HG03095 (cell line): ENCODE results near the gene AMMECR1L.
"Not testable (repeated sequence)": the region's sequence is repeated elsewhere in the genome, so short reads cannot be mapped to it uniquely, and the experiment has no call there.

ENCODE experiments used
- ATAC-seq: cut with Tn5 transposase; IDR thresholded peaks from one replicate; pipeline ENCODE4 v1.9.1; 2021; ENCODE audit warnings: moderate library complexity; ENCODE audit not compliant: unreplicated experiment

Gene AMMECR1L

DNA sequence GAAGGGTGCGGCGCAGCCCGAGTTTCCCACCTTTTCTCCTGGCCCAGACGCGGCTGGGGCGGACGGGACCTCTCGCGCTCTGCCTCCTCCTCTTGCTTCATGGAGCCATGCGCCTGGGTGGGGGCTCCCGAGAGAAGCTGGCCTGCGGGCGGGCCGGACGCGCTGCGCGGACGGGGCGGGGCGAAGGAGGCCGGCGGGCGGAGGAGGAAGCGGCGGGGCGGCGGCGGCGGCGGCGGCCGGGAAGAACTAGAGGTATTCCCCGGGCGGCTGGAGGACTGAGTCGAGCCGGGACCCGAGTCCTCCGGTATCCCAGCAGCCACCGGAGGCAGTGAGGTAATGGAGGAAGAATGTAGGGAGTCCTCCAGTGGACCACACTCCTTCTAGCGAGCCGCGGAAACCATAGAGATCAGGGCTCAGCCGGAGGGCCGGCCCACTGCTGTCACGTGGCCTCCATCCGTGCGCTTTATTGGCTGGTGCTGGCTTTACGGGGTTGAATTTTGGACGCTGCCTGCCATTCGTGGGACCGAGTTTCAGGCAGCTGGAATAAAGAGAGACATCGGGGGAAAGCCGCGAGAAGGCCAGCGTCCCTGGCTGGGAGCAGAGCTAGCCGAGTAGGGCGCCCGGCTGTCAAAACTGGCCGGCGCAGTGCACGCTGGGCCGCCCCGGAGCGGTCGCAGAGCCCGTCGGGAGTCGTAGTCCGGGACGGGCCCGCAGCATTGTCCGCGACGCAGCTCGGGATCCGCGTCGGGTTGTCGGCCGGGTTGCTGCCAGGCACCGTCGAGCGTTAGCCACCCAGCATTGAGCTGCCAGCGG is at the start of gene AMMECR1L:
TSS of gene AMMECR1L (minus strand) at position 177 of the 813 bp plus-strand sequence. CDS start 11,722 bp downstream, outside the sequence.
- ATAC-seq = peak; percentile 87

DNA sequence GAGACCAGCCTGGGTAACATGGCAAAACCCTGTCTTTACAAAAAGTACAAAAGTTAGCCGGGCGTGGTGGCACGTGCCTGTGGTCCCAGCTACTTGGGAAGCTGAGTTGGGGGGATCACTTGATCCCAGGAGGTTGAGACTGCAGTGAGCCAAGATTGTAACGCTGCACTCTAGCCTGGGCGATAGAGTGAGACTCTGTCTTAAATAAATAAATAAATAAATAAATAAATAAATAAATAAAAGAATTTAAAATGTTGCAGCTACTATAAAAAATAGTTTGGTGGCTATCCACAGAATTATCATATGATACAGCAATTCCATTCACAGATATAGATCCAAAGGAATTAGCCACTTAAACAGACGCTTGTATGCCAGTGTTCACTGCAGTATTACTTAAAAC is 49.6 kb upstream of the AMMECR1L start:
- no peak for ATAC-seq

DNA sequence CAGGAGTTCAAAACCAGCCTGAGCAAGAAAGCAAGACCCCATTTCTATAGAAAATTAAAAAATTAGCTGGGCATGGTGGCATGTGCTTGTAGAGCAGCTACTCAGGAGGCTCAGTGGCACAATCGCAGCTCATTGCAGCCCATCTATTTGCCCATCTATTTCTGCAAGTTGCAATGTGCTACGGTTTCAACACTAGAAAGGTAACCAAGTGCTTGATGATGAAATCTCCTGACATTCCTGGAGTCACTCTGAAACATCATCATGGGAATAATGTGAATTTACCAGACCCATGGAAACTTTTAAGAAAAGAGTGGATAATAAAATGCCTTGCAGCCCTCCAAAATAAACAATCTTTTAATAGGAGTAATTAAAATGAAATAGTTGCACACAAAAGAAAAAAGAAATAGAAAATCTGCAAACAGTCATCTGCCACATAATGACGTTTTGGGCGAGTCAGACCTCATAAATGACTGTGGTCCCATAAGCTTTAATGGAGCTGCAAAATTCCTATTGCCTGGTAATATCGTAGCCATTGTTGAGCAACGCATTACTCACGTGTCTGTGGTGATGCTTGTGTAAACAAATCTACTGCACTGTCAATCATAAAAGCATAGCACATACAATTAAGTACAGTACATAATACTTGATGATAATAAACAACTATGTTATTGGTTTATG is 46.6 kb upstream of the AMMECR1L start:
- ATAC-seq = no peak

DNA sequence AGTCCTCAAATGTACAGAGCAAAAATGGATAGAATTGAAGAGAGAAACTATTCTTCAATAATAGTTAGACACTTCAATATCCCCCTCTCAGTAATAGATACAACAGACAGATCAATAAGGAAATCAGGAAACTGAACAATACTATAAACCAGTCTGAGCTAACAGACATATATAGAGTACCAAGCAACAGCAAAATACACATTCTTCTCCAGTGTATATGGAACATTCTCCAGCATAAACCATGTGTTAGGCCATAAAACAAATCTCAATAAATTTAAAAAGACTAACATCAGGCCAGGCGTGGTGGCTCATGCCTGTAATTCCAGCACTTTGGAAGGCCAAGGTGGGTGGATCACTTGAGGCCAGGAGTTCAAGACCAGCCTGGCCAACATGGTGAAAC is 43.7 kb upstream of the AMMECR1L start:
- no peak for ATAC-seq

DNA sequence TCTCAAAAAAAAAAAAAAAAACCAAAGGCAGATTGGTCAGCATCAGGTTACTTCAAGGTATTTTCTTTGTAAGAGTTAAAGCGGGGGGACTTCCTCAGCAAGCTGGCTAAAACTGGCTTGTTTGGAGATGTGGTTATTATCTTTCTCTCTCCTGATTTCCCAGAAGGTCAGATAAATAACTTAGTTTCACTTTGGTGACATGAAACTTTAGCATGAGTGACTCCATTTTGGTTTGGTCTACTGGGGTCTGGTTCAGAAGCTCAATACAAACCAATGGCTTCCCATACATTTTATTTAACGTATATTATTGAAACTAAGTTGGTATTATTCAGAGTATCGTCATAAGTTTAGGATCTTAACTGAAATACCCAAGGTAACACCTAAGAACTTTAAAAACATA is 41.6 kb upstream of the AMMECR1L start:
- no peak for ATAC-seq

DNA sequence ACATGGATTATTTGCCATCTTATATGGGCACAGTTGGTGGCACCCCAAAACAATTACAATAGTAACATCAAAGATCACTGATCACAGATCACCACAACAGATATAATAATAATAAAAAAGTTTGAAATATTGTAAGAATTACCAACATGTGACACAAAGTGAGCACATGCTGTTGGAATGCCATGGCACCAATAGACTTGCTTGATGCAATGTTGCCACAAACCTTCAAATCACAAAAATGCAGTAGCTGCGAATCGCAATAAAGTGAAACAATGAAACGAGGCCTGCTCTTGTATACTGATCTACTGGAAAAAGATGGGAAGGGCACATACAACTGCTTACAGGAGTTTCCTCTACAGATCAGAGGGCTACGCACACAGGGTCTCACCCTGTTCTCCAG is 32.2 kb upstream of the AMMECR1L start:
- ATAC-seq = no peak

DNA sequence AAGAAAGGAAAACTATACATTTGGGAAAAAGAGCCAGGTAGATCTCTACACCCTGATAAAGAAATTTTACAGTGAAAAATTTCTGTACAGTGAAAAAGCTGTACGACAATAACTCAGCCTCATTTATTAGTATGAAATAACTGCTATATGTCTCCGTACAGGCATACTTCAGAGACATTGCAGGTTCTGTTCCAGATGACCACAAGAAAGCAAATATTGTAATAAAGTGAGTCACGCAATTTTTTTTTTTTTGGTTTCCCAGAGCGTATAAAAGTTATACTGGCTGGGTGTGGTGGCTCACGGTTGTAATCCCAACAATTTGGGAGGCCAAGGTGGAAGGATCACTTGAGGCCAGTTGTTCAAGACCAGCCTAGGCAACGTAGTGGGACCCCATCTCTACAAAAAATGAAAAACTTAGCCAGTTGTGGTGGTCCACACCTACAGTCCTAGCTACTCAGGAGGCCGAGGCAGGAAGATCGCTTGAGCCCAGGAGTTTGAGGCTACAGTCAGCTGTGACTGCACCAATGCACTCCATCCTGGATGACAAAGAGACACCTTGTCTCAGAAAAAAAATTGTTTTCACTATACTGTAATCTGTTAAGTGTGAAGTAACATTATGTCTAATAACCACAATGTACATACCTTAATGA is 28.2 kb upstream of the AMMECR1L start:
- ATAC-seq = no peak

DNA sequence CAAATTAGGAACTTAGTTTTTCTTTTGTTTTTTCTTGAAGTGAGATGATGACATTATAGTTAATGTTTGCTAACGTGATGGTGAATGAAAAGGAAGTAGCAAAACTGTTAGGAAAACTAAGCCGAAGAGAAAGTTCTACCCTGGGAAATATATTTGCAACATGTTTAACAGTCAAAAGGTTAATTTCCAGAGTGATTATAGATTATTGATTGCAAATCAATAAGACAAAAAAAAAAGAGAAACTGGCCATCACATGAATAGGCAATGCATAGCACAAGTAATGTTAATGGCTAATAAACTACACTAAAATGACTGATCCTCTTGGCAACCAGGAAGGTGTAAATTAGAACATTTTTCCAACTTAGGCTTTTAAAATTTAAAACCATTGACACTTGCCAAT is 26.0 kb upstream of the AMMECR1L start:
- ATAC-seq = no peak

DNA sequence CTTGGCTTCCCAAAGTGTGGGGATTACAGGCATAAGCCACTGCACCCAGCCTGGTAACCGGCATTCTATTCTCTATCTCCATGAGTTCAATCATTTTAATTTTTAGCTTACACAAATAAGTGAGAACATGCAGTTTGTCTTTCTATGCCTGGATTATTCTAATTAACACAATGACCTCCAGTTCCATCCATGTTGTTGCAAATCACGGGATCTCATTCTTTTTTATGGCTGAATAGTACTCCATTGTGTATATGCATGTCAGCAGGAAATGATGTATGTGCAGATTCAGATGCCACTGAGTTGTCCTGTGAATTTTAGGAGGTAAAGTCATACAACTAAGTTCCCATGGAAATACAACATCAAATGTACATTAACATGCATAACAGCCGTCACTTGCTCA is 24.7 kb upstream of the AMMECR1L start:
- no peak for ATAC-seq

DNA sequence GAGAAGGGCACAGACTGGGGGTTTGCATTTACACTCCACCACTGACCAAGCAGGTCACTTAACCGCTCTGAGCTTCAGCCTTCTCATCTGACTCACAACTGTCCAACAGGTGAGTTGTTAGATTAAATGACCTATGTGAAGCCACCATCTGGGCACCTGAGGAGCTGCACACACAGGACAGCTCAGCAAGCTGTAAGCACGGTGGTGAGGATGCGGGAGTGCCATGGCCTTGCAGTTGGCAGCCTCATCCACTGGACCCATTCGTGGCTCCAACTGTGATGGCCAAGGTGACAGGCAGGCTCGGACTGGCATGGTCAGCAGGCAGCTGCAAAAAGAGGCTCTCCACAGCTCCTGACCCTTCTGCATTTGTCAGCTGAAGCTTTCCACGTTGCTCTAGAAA is 23.3 kb upstream of the AMMECR1L start:
- no peak for ATAC-seq

DNA sequence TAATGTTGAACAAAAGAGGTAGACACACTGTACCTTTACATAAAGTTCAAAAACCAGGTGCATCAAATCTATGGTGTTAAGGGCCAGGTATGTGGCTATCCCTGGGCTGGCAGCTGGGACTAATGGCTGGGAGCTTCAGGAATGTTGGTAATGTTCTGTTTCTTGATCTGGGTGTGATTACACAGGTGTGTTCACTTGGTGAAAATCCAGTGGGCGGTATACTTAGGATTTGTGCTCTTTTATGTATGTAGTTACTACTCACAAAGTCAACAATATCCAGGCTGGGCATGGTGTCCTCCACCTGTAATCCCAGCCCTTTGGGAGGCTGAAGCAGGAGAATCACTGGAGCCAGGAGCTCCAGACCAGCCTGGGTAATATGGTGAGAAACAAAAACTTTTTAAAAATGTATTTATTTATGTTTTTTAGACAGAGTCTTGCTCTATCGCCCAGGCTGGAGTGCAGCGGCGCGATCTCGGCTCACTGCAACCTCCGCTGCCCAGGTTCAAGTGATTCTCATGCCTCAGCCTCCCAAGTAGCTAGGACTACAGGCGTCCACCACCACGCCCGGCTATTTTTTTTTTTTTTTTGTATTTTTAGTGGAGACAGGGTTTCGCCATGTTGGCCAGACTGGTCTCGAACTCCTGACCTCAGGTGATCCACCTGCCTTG is 22.1 kb upstream of the AMMECR1L start:
- ATAC-seq = not testable (repeated sequence)

DNA sequence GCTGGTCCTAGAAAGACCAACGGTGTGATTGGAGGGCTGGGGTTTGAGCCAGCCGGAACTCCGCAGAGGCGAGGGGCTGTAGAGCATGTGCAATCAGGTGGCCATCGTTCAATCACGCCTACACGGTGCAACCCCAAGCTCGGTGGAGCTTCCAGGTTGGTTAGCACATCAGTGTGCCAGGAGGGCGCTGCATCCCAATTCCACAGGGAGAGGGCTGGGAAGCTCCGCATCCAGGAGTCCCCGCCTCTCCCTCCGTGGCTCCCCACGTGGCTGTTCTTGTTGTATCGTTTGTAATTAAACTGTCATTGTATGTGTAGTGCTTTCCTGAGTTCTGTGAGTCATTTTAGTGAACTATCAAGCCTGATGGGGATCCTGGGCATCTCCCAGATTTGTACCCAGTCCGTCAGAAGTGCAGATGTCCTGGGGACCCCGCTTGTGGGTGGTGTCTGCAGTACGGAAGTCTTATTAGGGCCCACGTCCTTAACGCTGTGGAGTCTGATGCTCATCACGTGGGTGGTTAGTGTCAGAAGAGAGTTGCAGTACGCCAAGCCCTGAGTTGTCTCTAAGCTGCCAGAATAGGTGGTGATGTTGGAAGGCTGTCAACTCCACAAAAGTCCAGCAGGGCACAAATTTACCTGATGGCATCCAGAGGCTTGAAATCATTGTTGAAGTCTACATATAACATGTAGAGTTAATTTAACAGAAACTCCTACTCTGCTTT is 20.6 kb upstream of the AMMECR1L start:
- ATAC-seq = no peak

DNA sequence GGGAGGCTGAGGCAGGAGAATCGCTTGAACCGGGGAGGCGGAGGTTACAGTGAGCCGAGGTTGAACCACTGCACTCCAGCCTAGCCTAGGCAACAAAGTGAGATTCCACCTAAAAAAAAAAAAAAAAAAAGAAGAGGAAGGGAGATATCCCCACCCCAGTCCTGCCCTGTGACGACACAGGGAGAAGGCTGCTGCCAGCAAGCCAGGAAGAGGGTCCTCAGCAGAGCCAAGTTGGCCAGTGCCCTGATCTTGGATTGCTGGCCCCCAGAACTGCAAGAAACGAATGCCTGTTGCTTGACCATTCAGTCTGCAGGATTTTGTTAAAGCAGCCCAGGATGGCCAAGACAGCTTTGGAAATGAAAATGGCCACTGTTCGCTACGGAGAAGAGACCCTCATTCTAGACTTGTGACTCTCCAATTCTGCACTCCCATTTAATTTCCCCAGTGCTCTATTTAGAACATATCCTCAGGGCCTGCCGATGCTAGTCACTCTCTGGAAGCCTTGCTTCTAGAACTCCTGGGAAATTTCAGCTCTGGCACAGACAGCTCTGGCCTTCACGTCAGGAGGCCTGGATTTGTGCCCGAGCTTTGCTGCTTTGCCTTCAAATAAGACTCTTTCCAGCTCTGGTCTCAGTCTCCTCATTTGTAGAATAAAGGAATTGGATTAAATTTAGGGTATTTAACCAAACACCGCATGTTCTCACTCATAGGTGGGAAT is 15.7 kb upstream of the AMMECR1L start:
- ATAC-seq = no peak

DNA sequence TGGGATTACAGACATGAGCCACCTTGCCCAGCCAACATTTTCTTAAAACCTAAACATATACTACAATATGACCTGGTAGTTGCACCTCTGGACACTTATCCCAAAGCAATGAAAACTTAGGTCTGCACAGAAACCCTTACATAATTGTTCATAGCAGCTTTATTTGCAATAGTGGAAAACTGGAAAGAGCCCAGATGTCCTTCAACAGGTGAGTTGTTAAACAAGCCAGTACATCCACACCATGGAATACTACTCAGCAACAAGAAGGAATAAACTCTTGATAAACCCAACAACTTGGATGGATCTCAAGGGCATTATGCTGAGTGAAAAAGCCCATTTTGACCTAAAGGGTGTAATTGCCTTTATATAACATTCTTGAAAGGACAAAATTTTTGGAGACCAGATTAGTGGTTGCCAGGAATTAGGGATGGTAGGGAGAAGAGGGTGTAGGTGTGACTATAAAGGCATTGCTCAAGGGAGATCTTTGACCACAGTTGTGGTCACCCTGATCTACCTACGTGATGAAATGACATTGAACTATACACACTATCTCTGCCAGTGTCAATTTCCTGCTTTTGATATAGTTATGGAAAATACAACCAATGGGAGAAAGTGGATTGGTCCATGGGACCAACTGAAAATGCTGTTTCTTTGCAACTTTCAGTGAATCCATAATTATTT is 11.9 kb upstream of the AMMECR1L start:
- no peak for ATAC-seq

DNA sequence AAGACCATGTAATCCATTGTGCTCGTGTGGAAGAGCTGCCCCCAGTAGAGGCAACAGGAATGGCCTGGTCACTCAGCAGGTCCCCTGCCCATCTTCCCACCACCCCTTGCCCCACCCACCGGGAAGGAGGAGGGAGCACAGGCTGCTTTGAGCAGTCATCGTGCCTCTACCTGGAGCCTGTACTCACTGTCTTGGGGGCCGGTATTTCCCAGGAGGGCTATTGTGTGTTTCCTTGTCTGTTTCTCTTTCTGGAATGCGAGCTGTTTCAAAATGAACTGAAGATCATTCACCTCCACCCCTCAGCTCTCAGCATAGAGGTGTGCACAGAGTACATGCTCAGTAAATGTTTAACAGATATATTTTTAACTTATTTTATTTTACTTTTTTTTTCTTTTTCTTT is 7.7 kb upstream of the AMMECR1L start:
- ATAC-seq = no peak

DNA sequence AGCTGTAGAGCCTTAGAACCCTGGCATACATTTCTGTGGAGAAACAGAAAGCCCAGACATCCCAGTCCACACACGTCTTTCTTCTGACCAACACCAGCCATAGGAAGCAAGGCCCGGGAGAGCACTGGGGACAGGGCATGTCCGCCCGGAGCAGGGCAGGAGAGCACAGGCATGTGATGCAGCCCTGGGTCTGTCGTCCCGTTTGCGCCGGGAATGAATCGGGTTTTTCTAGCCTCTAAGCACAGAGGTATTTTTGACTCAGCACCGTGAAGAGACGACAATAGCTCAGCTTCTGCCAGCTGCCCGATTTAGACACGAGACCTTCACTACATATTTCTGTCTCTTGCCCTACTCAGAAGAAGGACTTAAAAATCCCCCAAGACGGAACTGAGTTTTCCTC is 7.3 kb upstream of the AMMECR1L start:
- ATAC-seq = no peak

DNA sequence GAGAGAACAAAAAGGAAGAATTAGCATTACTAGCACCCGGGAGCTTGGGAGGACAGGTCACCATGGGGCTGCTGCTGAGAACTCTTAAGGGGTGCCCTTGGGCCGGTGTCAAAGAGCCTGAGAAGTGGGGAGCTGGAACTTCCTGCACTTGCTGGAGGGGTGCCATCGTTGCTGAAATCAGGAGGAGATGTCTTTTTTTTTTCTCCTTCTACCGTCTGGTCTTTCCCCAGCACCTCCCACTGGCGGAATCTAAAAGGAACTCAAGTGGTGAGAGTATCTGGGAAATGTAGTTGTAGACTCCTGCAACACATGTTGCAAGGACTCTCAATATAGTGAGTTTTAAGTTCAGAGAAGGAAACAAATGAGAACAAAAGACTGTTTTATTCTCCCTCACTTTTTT is 6.1 kb upstream of the AMMECR1L start:
- ATAC-seq = no peak

DNA sequence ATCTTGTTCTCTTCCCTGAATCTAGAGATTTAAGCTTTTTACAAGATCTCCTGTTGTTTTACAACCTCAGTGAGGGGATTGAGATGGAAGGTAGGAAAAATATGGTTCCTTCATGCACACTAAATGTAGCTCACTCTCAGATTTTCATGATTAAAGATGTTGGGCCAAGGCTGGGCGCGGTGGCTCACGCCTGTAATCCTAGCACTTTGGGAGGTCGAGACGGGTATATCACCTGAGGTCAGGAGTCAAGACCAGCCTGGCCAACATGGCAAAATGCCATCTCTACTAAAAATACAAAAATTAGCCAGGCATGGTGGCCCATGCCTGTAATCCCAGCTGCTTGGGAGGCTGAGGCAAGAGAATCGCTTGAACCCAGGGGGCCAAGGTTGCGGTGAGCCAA is 5.0 kb upstream of the AMMECR1L start:
- not testable (repeated sequence) for ATAC-seq

DNA sequence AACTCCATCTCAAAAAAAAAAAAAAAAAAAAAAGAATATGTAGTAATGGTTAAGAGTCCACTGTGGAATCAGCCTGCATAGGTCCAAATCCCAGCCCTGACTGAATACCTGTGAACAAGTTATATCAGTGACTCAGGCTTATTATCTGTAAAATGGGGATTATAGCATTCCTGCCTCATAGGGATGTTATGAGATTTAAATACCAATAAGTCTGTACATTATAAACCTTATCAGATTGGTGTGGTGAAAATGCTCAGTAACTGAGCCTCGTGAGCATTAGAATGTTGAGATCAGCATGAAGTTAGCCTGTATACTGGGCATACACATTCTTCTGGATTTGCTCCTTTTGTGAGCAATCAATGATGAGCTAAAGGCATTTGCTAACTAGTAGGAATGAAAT is 3.0 kb upstream of the AMMECR1L start:
- ATAC-seq = no peak

DNA sequence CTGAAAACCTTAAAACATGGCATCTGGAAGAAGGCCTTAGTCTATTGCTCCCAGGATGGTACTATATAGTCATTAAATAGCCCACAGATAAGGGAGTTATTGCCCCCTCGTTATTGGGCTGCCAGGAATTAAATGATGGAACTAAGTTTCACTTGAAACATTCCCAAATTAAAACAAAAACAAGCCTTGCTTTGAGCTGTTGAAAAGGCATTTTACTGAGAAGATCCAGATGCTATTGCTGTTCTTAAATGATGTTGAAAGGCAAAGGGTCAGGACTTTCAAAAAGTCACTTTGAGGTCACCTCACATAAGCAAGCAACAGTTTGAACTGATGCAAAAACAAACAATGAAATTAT is 2.0 kb upstream of the AMMECR1L start:
- ATAC-seq = no peak
